ENCODE data around the gene ZNF562. TPM values are rescaled to one million over a fixed set of nuclear protein-coding genes. Genes with fewer than 3 reads are reported as not detected.
A peak's percentile ranks its signal among the peaks of the same experiment; 100 is the strongest.
"Not testable (repeated sequence)": the region's sequence is repeated elsewhere in the genome, so short reads cannot be mapped to it uniquely, and the experiment has no call there.

Gene ZNF562
- 29.9 and 30.1 TPM in 2 replicates for total RNA-seq (2014; rRNA removed; shearing (Covaris generic))

GRCh38 chr19:9674663-9675357 lies at the start of gene ZNF562:
Gene ZNF562 (minus strand): TSS chr19:9675100. CDS start chr19:9660744, 14,356 bp downstream.
- peak; percentile 94 for DNase-seq (ENCODE audit: low read depth)

- no peak for DNase-seq (ENCODE audit: low read depth)
These were observed 49.3 kb upstream of the ZNF562 start for GRCh38 chr19:9724157-9724556.

GRCh38 chr19:9721861-9722260 lies 47.0 kb upstream of the ZNF562 start:
- DNase-seq (ENCODE audit: low read depth), result no peak

- DNase-seq (ENCODE audit: low read depth), result no peak
These were observed 45.6 kb upstream of the ZNF562 start for GRCh38 chr19:9720541-9720940.

- no peak for DNase-seq (ENCODE audit: low read depth)
These were observed 36.9 kb upstream of the ZNF562 start for GRCh38 chr19:9711815-9712214.

- no peak for DNase-seq (ENCODE audit: low read depth)
These were observed 34.4 kb upstream of the ZNF562 start for GRCh38 chr19:9709305-9709704.

- no peak for DNase-seq (ENCODE audit: low read depth)
These were observed 30.9 kb upstream of the ZNF562 start for GRCh38 chr19:9705836-9706235.

GRCh38 chr19:9702186-9702585 lies 27.3 kb upstream of the ZNF562 start:
- DNase-seq (ENCODE audit: low read depth), result no peak

GRCh38 chr19:9700229-9700981 lies 25.5 kb upstream of the ZNF562 start:
- DNase-seq (ENCODE audit: low read depth), result no peak

GRCh38 chr19:9690301-9690700 lies 15.4 kb upstream of the ZNF562 start:
- not testable (repeated sequence) for DNase-seq (ENCODE audit: low read depth)

- DNase-seq (ENCODE audit: low read depth), result not testable (repeated sequence)
These were observed 5.1 kb upstream of the ZNF562 start for GRCh38 chr19:9679996-9680395.

GRCh38 chr19:9675358-9675901 lies 530 bp upstream of the ZNF562 start:
- not testable (repeated sequence) for DNase-seq (ENCODE audit: low read depth)

GRCh38 chr19:9673912-9674662 lies 813 bp downstream of the ZNF562 start:
- peak; percentile 25 for DNase-seq (ENCODE audit: low read depth)

- no peak for DNase-seq (ENCODE audit: low read depth)
These were observed 2.0 kb downstream of the ZNF562 start for GRCh38 chr19:9672893-9673292.

- no peak for DNase-seq (ENCODE audit: low read depth)
These were observed 3.2 kb downstream of the ZNF562 start for GRCh38 chr19:9671655-9672054.

- DNase-seq (ENCODE audit: low read depth), result no peak
These were observed 6.4 kb downstream of the ZNF562 start for GRCh38 chr19:9668544-9668943.

- DNase-seq (ENCODE audit: low read depth), result no peak
These were observed 7.0 kb downstream of the ZNF562 start for GRCh38 chr19:9667898-9668297.

- no peak for DNase-seq (ENCODE audit: low read depth)
These were observed 16.1 kb downstream of the ZNF562 start for GRCh38 chr19:9658769-9659168.

GRCh38 chr19:9653066-9653555 lies 21.8 kb downstream of the ZNF562 start:
- not testable (repeated sequence) for DNase-seq (ENCODE audit: low read depth)

- DNase-seq (ENCODE audit: low read depth), result not testable (repeated sequence)
These were observed 23.4 kb downstream of the ZNF562 start for GRCh38 chr19:9651464-9651863.

GRCh38 chr19:9650345-9650744 lies 24.6 kb downstream of the ZNF562 start:
- no peak for DNase-seq (ENCODE audit: low read depth)

GRCh38 chr19:9645472-9645871 lies 29.4 kb downstream of the ZNF562 start:
- DNase-seq (ENCODE audit: low read depth), result no peak

Measured in Daoy (cell line).